Measurements from ENCODE around the gene LYST.

GRCh38 chr1:235739124-235739523, 127.6 kb downstream of the LYST start:
- no peak for TF ChIP-seq EZH2phosphoT487 (conservative IDR thresholded peaks at IDR 0.05; ENCODE audit: low read length)
- TF ChIP-seq CTCF (IDR thresholded peaks at IDR 0.05; ENCODE audit: insufficient read depth, low read length, poor library complexity, severe bottlenecking): no peak
